GM23248 (cell line): ENCODE data around the gene SLC10A2.

Experiments
- EZH2 ChIP-seq: fragments of 200-600 bp; sonication (generic); IDR thresholded peaks from 2 replicates; pipeline ENCODE4 v1.6.1; 2018; ENCODE audit warnings: antibody characterized with exemption, mild to moderate bottlenecking; ENCODE audit not compliant: insufficient read depth, poor library complexity, severe bottlenecking
- EZH2phosphoT487 ChIP-seq: fragments of 200-600 bp; sonication (generic); IDR thresholded peaks from 2 replicates; pipeline ENCODE4 v1.6.1; 2018; ENCODE audit warnings: antibody characterized with exemption, moderate library complexity, mild to moderate bottlenecking, low read depth; ENCODE audit not compliant: insufficient read depth

DNA sequence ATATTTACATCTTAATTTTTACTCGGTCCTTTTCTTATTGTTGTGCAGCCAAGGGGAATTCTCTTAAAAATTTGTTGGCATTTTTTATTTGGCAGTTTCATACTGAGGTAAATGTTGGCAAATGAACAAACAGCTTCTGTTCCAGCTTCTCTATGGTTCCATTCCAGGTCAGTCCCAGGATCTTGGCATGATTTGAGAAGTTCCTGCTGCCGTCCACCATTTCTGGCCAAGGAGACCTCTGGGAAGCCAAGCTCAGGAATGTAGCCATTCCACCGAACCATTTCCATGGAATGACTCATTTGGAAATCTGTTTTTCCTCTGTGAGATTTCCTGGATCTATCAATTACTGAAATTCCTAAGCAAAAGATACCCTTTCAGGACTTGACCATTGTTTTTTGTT, 43.9 kb downstream of the SLC10A2 start:
- TF ChIP-seq EZH2 (no peak), EZH2phosphoT487 (no peak)
